Activated CD8-positive, alpha-beta T cell treated with anti-CD3 and anti-CD28 coated beads for 36 hours (primary cell): ENCODE measurements around the gene CNPY4. TPM values are rescaled to one million over a fixed set of nuclear protein-coding genes. Genes with fewer than 3 reads are reported as not detected.
A peak's percentile ranks its signal among the peaks of the same experiment; 100 is the strongest.

Experiments
- ATAC-seq: fragments of 200-7000 bp; cut with Tn5 transposase; one replicate; pipeline ENCODE4 v1.10.0; 2021; ENCODE audit warnings: mild to moderate bottlenecking, moderate library complexity
- CTCF ChIA-PET: fragments of 350-600 bp; sonication (Branson Sonifier 250); formaldehyde crosslinking; loops from one replicate; lab custom pipeline; 2021; ENCODE audit warnings: antibody characterized with exemption; lab: Charles Lee
- POLR2A ChIA-PET: fragments of 350-600 bp; sonication (Branson Sonifier 250); formaldehyde crosslinking; loops from one replicate; lab custom pipeline; 2021; ENCODE audit warnings: antibody characterized with exemption; lab: Charles Lee
- DNase-seq: peaks from one replicate; pipeline ENCODE4 v3.0.0-alpha.2; 2020
- H3K27ac Mint-ChIP-seq: one replicate; pipeline ENCODE4 v1.8.0; 2021; ENCODE audit warnings: mild to moderate bottlenecking, mixed read lengths
- H3K27me3 Mint-ChIP-seq: one replicate; pipeline ENCODE4 v1.8.0; 2021; ENCODE audit warnings: mixed read lengths
- H3K36me3 Mint-ChIP-seq: one replicate; pipeline ENCODE4 v1.8.0; 2021; ENCODE audit warnings: low read depth, mixed read lengths
- H3K4me1 Mint-ChIP-seq: one replicate; pipeline ENCODE4 v1.8.0; 2021; ENCODE audit warnings: low read depth, mixed read lengths
- H3K4me3 Mint-ChIP-seq: one replicate; pipeline ENCODE4 v1.8.0; 2021; ENCODE audit warnings: mild to moderate bottlenecking, moderate library complexity, mixed read lengths
- H3K9me3 Mint-ChIP-seq: one replicate; pipeline ENCODE4 v1.8.0; 2021; ENCODE audit warnings: mixed read lengths
- CTCF ChIP-seq: fragments of 200-600 bp; IDR thresholded peaks from one replicate; pipeline ENCODE4 v1.8.0; 2022; ENCODE audit warnings: antibody characterized with exemption, mild to moderate bottlenecking
- intact Hi-C: fragments of 100-400 bp; cut with micrococcal nuclease; formaldehyde crosslinking; loops from one replicate; pipeline ENCODE4 v1.10.0; 2022
- total RNA-seq, 2 experiments: library from RNA; stranded (reverse); gene quantifications; one replicate each; pipeline ENCODE4 v1.2.3, GENCODE V29; 2021

Gene CNPY4
- total RNA-seq, 2 experiments from 2014 or later, result 9.8 to 10.4 TPM

DNA sequence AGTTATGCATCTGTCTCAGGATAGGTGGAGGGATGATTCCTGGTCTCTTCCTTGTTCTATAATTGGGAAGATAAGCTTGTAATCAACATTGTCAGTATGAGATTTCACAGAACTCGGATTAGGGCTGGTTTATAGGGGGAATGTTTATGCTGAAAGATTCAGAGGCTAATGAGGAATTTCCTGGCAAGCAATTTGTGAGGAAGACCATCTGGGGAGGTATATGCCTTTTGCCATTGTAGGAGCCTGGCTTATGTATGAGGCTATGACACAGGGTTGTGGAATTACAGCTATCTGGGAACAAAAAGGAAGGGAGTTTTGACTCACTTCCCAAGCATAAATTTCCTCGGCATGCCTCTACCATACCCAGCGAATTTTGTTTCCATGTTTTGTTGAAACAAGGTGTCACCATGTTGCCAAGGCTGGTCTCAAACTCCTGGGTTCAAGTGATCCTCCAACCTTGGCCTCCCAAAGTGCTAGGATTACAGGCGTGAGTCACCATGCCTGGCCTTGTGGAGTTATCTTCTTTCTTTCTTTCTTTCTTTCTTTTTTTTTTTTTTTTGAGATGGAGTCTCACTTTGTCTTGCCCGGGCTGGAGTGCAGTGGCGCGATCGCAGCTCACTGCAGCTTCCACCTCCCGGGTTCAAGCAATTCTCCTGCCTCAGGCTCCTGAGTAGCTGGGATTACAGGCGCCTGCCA lies 32.2 kb upstream of the CNPY4 start:
- H3K9me3 Mint-ChIP-seq, result no peaks in the 10 kb centered on the region
- H3K4me3 Mint-ChIP-seq, result peak overlapping the region; percentile 17
- intact Hi-C loops, result loop anchor here (10.0 kb wide), 1 partner anchor 172 kb away; the partner anchor contains the start of gene TRIM4
- CTCF ChIA-PET, result no interaction called here
- H3K27me3 Mint-ChIP-seq, result no peaks in the 10 kb centered on the region
- peaks cover 27% of the 10 kb centered on the region for H3K4me1 Mint-ChIP-seq
- TF ChIP-seq CTCF, result no peak
- POLR2A ChIA-PET, result interaction anchor here (0.9 to 1.5 kb wide), 3 partner anchors 8 to 31 kb away, joined by 4 to 14 read pairs (median 6); partner anchors contain the start of genes AP4M1 and MCM7
- no peak for DNase-seq
- peak overlapping the region; percentile 6 for H3K27ac Mint-ChIP-seq
- peaks cover 16% of the 10 kb centered on the region for H3K36me3 Mint-ChIP-seq
- no peak for ATAC-seq

DNA sequence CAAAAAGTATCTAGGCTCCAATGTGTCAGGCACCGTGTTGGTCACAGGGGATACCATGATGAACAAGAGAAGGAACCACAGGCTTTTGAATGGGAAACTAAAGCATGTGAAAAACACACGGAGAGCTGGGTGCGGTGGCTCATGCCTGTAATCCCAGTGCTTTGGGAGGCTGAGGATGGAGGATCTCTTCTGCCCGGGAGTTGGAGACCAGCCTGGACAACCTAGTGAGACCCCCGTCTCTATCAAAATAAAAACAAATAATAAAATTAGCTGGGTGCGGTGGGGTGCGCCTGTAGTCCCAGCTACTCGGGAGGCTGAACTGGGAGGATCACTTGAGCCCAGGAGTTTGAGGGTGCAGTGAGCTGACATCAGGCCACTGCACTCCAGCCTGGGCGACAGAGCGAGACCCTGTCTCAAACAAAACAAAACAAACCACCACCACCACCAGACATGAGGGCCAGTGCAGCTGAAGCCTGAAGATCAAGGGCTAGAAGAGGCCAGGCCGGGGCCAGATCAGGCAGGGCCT lies 31.3 kb upstream of the CNPY4 start:
- CTCF ChIA-PET, result interaction anchor here (1.0 kb wide), 1 partner anchor 42 kb away, joined by 3 read pairs; no protein-coding TSS in a partner anchor

GRCh38 chr7:100088621-100089457 lies 30.6 kb upstream of the CNPY4 start, which contains the start of gene COPS6:
Gene COPS6, plus strand, starts transcription at chr7:100088969. Its CDS starts 22 bp downstream, at chr7:100088991.
- intact Hi-C loops, result loop anchor here (10.0 kb wide), 1 partner anchor 174 kb away; the partner anchor contains the start of gene TRIM4
- H3K27me3 Mint-ChIP-seq, result no peaks in the 10 kb centered on the region
- peaks cover 25% of the 10 kb centered on the region for H3K4me1 Mint-ChIP-seq
- no peaks in the 10 kb centered on the region for H3K9me3 Mint-ChIP-seq
- ChIA-PET CTCF (interaction anchor here (1.0 kb wide), 1 partner anchor 42 kb away, joined by 3 read pairs; no protein-coding TSS in a partner anchor), POLR2A (interaction anchor here (1.0 to 6.7 kb wide), 3 partner anchors 8 to 38 kb away, joined by 5 to 187 read pairs (median 7); partner anchors contain the start of genes AP4M1, MBLAC1 and MCM7)
- peak; percentile 72 for ATAC-seq
- TF ChIP-seq CTCF, result no peak
- H3K4me3 Mint-ChIP-seq, result peak within 1 kb of the TSS; percentile 95
- peak; percentile 88 for DNase-seq
- peaks cover 33% of the 10 kb centered on the region for H3K36me3 Mint-ChIP-seq
- peak within 1 kb of the TSS; percentile 97 for H3K27ac Mint-ChIP-seq

More for the DNA sequence above, 31.3 kb upstream of the CNPY4 start:
- intact Hi-C loops, result loop anchor here (10.0 kb wide), 1 partner anchor 173 kb away; the partner anchor contains the start of gene TRIM4
- peaks cover 25% of the 10 kb centered on the region for H3K4me1 Mint-ChIP-seq
- peak; percentile 1 for ATAC-seq
- H3K9me3 Mint-ChIP-seq, result no peaks in the 10 kb centered on the region
- POLR2A ChIA-PET, result interaction anchor here (0.7 to 6.7 kb wide), 4 partner anchors 9 to 39 kb away, joined by 3 to 187 read pairs (median 6); partner anchors contain the start of genes AP4M1, MBLAC1 and MCM7
- TF ChIP-seq CTCF, result no peak
- peak overlapping the region; percentile 97 for H3K27ac Mint-ChIP-seq
- H3K36me3 Mint-ChIP-seq, result peaks cover 26% of the 10 kb centered on the region
- H3K27me3 Mint-ChIP-seq, result no peaks in the 10 kb centered on the region
- no peak for DNase-seq
- H3K4me3 Mint-ChIP-seq, result peak overlapping the region; percentile 95

- Mint-ChIP-seq H3K27me3 (no peaks in the 10 kb centered on the region), H3K9me3 (no peaks in the 10 kb centered on the region), H3K36me3 (peaks cover 37% of the 10 kb centered on the region), H3K4me1 (peaks cover 25% of the 10 kb centered on the region), H3K4me3 (peak overlapping the region; percentile 95), H3K27ac (peak overlapping the region; percentile 97)
- intact Hi-C loops, result loop anchor here (10.0 kb wide), 1 partner anchor 175 kb away; the partner anchor contains the start of gene TRIM4
- TF ChIP-seq CTCF, result no peak
- CTCF ChIA-PET, result interaction anchor here (0.7 to 1.8 kb wide), 4 partner anchors 11 to 176 kb away, joined by 3 to 10 read pairs (median 3); partner anchors contain the start of genes AP4M1 and MCM7
- ATAC-seq (no peak), DNase-seq (peak; percentile 45)
- POLR2A ChIA-PET, result interaction anchor here (0.5 to 6.7 kb wide), 9 partner anchors 8 to 183 kb away, joined by 3 to 187 read pairs (median 3); partner anchors contain the start of genes AP4M1, CNPY4 and MCM7
Observed at GRCh38 chr7:100089458-100090196, 29.8 kb upstream of the CNPY4 start.
